MV-4-11 (cell line): ENCODE data around the gene RPL5.
A peak's percentile ranks its signal among the peaks of the same experiment; 100 is the strongest.

Experiments
- DNase-seq: peaks from one replicate; lab custom pipeline; 2025; lab: John Stamatoyannopoulos, UW

The RPL5 gene

GRCh38 chr1:92820024-92820423 lies 11.8 kb upstream of the RPL5 start:
- no peak for DNase-seq

GRCh38 chr1:92820551-92820950 lies 11.3 kb upstream of the RPL5 start:
- DNase-seq: no peak

DNA sequence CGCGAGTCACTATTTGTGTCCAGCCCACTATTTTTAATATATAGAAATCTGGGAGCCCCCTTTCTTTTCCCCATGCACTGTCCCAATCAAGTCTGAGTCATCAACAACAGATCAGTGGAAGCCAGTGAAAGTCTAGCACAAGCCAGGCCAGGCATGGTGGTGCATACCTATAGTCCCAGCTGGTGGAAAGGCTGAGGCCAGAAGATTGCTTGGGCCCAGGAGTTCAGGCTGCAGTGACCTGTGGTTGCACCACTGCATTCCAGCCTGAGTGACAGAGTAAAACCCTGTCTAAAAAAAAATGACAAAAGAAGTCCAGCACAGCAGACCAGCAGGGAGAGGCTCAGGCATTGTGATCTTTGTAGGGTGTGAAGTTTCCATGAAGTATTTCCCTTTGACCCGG lies 9.0 kb upstream of the RPL5 start:
- no peak for DNase-seq

GRCh38 chr1:92826792-92827191 lies 5.0 kb upstream of the RPL5 start:
- no peak for DNase-seq

DNA sequence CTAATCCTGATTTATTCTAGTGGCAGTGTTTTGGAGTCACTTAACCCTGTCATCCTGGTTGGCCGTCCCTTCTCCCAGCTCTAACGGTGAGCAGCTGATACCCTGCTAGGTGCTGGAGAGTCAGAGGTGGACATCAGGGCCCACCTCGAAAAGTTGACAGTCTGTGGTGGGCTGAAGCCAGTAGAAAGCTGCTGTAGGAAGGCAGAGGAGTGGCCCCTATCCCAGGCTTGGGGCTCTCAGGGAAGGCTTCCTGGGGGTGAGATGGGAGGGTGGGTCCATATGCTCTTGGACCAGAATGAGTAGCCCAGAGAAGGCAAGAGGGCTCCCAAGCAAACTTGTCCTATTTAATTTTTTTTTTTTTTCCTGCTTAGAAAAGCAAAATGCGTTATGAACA lies 475 bp upstream of the RPL5 start:
- DNase-seq: no peak

DNA sequence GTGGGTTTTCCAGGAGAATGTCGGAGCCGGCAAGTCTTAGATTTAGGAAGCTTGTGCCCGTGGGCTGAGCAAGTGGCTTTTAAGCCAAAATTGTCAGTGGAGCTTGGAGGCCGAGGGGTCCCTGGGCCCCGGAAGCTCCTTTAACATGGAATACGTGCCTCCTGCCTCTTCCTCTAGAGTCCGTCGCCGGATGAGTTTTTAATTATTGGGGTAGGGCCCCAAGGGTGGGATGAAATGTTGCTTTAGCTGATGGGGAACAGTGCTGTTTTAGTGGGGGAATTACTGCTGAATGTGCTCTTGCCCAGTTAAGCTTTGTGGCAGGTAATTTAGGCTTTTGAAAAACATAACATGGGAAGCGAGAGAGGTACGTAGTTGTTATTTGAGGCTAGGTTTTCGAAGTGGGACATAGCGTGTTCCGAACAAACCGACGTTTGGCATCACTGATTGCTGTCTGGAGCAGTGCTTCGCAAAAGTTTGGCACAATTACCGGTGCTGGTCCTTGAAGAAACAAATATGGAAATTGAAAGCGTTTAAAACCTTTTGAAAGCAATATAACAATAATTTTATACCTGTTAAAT lies 786 bp downstream of the RPL5 start:
- DNase-seq: no peak

GRCh38 chr1:92833840-92834239 lies 2.0 kb downstream of the RPL5 start:
- DNase-seq: no peak

DNA sequence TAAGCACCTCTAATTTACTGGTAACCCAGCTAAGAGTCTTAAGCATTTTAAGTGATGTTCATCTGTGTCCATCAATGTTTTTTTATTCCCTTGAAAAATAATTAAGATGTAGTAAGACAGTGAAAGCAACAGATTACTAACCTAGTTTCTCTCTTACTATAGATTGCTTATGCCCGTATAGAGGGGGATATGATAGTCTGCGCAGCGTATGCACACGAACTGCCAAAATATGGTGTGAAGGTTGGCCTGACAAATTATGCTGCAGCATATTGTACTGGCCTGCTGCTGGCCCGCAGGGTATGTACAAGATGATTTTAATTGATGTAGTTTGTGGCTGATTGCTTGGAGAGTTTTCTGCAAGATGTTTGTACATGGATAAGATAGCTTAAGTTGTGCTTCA lies 2.8 kb downstream of the RPL5 start:
- DNase-seq: no peak

- no peak for DNase-seq
Measured at GRCh38 chr1:92837062-92837461, 5.2 kb downstream of the RPL5 start.

DNA sequence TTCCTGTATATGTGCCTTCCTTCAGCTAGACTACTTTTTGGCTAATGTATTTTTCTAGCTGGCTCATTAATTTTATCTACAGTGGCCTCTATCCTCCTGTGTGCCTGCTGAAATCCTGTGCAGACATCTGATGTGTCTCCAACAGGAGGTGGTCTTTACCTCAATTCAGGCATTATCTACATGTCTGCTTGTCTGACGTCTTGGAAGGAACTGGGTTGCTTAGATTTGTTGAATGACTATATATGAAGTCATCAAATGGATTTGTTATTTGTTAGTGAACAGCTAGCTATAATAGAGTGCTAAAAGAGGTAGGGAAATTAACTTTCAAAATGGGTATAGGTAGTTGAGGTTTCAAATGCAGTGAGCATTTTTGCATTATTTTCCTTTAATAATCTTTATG lies 6.7 kb downstream of the RPL5 start:
- no peak for DNase-seq

DNA sequence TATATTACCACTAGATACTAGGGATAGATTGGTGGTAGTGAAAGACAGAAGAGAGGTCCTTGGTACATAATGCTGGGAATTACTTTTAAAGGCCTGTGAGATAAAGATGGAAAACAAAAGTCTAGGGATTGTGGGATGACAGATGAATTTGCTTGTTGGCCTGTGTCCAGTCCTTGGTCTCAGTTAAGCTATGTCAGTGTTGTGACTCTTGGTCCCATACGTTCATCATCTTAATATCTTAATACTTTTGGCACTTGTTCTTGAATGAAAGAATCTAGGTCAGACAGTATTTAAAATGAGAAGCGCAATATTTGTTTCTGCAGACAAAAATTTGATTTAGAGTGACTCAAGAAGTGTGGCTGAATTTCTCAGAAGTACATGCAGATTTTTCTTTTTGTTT lies 7.6 kb downstream of the RPL5 start:
- no peak for DNase-seq

DNA sequence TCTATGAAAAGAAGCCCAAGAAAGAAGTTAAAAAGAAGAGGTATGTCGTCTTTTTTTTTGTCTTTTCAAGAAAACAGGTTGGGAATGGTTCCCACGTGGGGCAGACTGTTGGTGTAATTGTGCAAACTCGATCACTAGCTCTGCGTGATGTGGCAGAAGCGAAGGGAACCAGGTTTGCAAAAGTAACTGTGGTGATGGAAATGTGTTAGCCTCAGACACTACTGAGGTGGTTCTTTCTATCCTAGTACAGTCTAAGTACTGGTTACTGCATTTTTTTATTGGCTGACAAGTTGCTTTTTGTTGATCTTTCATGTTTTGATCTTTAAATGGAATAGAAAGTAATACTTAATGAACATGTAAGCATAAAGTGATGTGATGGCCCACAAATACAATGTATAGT lies 8.8 kb downstream of the RPL5 start:
- no peak for DNase-seq

GRCh38 chr1:92842082-92843045 lies 10.5 kb downstream of the RPL5 start:
- no peak for DNase-seq

DNA sequence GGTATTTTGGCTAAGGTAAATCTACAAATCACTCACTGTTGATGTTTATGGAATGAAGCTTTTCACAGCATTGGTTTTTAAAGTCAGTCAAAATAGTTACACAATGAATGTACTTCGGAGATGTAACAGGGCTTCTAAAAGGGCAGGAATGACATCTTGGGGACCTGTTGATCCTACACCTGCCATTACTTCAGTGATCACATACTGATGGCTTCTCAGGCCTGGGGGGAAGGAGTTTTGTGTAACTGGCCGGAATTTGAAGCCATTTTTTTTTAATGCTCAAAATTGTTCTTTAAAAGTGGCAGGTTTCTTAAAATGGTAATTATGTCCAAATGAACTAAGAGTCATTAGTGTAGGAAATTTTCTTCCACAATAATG lies 11.2 kb downstream of the RPL5 start:
- no peak for DNase-seq

DNA sequence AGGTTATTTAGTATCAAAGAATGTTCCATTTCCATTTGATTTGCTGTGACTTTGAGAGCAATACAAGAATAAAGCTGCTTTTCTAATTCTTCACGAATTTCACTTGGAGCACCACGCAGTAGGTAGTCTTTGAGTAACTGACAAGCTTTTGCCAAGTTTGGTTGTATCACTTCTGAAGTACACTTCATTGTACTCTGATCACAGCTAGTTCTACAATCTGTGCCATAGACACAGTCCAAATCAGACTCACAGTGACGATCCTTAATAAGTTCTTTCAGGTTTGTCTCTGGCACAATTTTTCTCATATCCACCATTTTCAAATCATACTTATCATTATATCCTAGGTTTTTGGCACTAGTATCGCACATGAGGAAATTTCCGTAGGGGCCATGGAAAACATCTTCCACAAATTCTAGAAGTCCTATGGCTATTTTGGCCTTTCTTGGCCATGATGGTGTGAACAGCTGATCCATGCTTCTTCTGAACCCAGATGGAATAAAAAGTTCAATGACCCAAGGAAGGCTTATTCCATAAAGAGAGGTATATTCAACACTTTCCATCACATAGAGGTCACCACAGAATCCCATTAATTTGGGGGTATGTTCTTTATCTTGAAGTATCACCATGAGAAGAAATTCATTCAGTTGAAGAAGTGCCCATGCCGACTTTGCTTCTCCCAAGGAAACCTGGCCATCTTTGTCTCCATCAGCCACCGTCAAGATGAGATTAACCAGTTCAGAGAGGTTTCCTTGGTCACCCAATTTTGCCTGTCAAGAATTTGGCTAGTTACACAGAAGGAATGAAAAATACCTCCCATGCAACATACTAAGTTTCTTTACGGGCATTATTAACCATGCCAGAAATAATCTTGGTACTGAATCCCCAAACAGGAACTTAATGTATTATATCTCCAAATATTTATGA lies 11.9 kb downstream of the RPL5 start:
- DNase-seq: no peak

DNA sequence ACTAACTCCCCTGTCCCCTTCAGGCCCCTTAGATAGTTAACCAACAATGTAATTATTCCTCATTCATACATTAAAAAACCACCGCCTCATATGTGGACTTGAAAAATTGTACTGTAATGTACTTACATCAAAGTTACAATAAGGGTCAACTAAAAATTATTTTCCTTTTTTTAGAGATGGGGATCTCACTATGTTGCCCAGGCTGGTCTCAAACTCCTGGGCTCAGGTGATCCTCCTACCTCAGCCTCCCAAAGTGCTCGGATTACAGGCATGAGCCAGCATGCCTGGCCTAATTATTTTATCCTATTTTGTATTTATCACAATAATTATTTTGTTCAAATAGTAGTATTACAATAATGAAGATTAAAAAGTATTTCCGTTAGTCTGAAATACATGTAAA lies 12.6 kb downstream of the RPL5 start:
- DNase-seq: no peak

DNA sequence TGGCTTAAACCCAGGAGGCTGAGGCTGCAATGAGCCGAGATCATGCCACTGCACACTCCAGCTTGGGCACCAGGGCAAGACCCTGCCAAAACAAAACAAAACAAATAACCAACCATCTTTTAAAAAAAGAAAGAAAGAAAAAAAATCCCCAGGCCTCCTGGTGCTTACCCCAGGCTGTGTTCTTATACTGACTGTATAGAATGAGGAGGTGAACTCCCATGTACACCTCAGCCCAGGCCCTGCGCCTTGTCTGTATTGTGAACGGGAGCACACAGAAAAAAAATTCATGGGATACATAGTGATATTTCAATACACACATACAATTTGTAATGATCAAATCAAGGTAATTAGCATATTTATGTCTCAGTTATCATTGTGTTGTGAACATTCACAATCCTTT lies 14.1 kb downstream of the RPL5 start:
- no peak for DNase-seq

DNA sequence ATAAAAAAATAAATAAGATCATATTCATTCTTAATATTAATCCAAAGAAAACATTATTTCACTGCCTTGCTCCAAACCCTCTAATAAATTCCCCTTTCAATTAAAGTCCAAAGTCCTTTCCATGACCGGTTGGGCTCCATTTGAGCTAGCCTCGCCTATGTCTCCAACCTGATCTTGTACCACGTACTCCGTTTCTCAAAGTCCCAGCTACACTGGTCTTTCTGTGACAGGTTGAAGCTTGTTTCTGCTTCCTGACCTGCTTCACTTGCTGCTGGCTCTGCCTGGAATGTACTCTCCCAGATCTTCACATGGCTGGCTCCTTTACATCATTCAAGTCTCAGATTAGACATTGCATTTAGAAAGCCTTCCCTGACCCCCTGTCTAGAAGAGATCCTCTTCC lies 16.4 kb downstream of the RPL5 start:
- DNase-seq: no peak

GRCh38 chr1:92850019-92850418 lies 18.2 kb downstream of the RPL5 start:
- DNase-seq: no peak

DNA sequence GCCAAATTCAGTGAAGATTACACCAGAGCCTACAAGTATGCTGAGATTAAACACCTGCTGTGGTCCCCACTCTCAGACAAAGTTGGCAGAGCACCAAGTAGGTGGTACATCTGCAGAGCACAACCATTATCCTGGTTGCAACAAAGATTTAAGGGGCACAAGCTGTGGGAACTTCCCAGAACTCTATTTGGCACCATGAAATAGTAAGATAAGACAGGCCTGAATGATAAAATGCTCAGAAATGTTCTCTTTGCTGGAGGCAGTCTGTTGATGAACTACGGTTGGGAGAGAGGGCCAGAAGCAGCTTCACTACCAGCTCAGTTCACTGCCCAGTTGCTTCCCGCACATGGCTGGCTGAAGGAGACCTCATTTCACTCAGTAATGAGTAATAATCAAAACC lies 19.9 kb downstream of the RPL5 start:
- DNase-seq: no peak

GRCh38 chr1:92853299-92853698 lies 21.5 kb downstream of the RPL5 start:
- DNase-seq: peak; percentile 80

GRCh38 chr1:92854101-92854785 lies 22.4 kb downstream of the RPL5 start:
- peak; percentile 29 for DNase-seq
